Spinal cord (tissue), 10 donors: ENCODE measurements around the gene PCNT. TPM values are rescaled to one million over a fixed set of nuclear protein-coding genes. Genes with fewer than 3 reads are reported as not detected.
"Not testable (repeated sequence)": the region's sequence is repeated elsewhere in the genome, so short reads cannot be mapped to it uniquely, and the experiment has no call there.

ENCODE experiments used
- DNase-seq, 6 donors: peaks; one replicate each; pipeline versions ENCODE4 v3.0.0 to v3.0.0-alpha.2; 2013 to 2015; ENCODE audit warnings: low spot score in 6 of 6, low read depth in 4 of 6
- H3K27ac ChIP-seq: one replicate; pipeline ENCODE4 v1.5.1; 2013; ENCODE audit warnings: low read depth, low read length, control low read depth
- H3K27me3 ChIP-seq: one replicate; pipeline ENCODE4 v1.6.1; 2013; ENCODE audit warnings: low read length; ENCODE audit not compliant: control insufficient read depth, insufficient read depth
- H3K36me3 ChIP-seq: one replicate; pipeline ENCODE4 v1.6.1; 2013; ENCODE audit warnings: low read length; ENCODE audit not compliant: control insufficient read depth, insufficient read depth
- H3K4me1 ChIP-seq: one replicate; pipeline ENCODE4 v1.6.1; 2013; ENCODE audit warnings: low read length; ENCODE audit not compliant: control insufficient read depth, insufficient read depth
- H3K4me3 ChIP-seq: one replicate; pipeline ENCODE4 v1.5.1; 2013; ENCODE audit warnings: low read depth, low read length, control low read depth
- H3K9me3 ChIP-seq: one replicate; pipeline ENCODE4 v1.6.1; 2013; ENCODE audit warnings: low read length; ENCODE audit not compliant: control insufficient read depth, insufficient read depth
- WGBS: methylation state at CpG from one replicate; pipeline ENCODE4 v1.1.5; 2013; ENCODE audit warnings: missing lambda C conversion rate; ENCODE audit not compliant: insufficient coverage; 5-methylcytosine and 5-hydroxymethylcytosine counted together
- polyA plus RNA-seq, 2 donors: library from polyadenylated mRNA; unstranded; fragments of 120-200 nt; gene quantifications; one replicate each; pipeline ENCODE4 v1.2.1, GENCODE V29; 2013; ENCODE audit not compliant: insufficient read length in 2 of 2
- total RNA-seq, 2 donors: library from RNA; depleted of rRNA in 1 of 2; stranded (reverse); fragments of 120-200 nt in 1 of 2; fragments of >200 nt in 1 of 2; gene quantifications; one replicate each; pipeline versions ENCODE4 v1.2.3 to v1.2.4, GENCODE V29; 2013 to 2014
- donor health status: healthy.

PCNT gene
- total and polyA plus RNA-seq, 4 donors: 18.4 to 47.4 (median 29.9) TPM

- Histone ChIP-seq H3K27me3 (no peaks in the 10 kb centered on the region), H3K36me3 (peaks cover 89% of the 10 kb centered on the region), H3K9me3 (no peaks in the 10 kb centered on the region), H3K27ac (no peak overlapping the region), H3K4me1 (no peaks in the 10 kb centered on the region), H3K4me3 (no peak overlapping the region)
- no peak for DNase-seq
- WGBS: 90% methylated on average over 18 of the region's 22 CpGs
Measured at GRCh38 chr21:46426313-46427046, 102.5 kb downstream of the PCNT start.

GRCh38 chr21:46427516-46427915, 103.6 kb downstream of the PCNT start:
- peaks cover 89% of the 10 kb centered on the region for H3K36me3 ChIP-seq
- WGBS: 93% methylated on average over 13 of the region's 14 CpGs
- no peaks in the 10 kb centered on the region for H3K27me3 ChIP-seq
- H3K4me3 ChIP-seq: no peak overlapping the region
- DNase-seq: no peak
- no peak overlapping the region for H3K27ac ChIP-seq
- H3K9me3 ChIP-seq: no peaks in the 10 kb centered on the region
- H3K4me1 ChIP-seq: no peaks in the 10 kb centered on the region

GRCh38 chr21:46428286-46428685, 104.3 kb downstream of the PCNT start:
- Histone ChIP-seq H3K9me3 (no peaks in the 10 kb centered on the region), H3K36me3 (peaks cover 91% of the 10 kb centered on the region), H3K4me3 (no peak overlapping the region), H3K27ac (no peak overlapping the region), H3K4me1 (no peaks in the 10 kb centered on the region), H3K27me3 (no peaks in the 10 kb centered on the region)
- DNase-seq: no peak
- WGBS: 97% methylated on average over 23 of the region's 23 CpGs

GRCh38 chr21:46428987-46429710, 105.2 kb downstream of the PCNT start:
- Histone ChIP-seq H3K9me3 (no peaks in the 10 kb centered on the region), H3K4me3 (no peak overlapping the region), H3K36me3 (peaks cover 94% of the 10 kb centered on the region), H3K27ac (no peak overlapping the region), H3K4me1 (no peaks in the 10 kb centered on the region), H3K27me3 (no peaks in the 10 kb centered on the region)
- DNase-seq: no peak
- 95% methylated on average over 42 of the region's 44 CpGs for WGBS

GRCh38 chr21:46429754-46430681, 106.1 kb downstream of the PCNT start:
- H3K4me1 ChIP-seq: no peaks in the 10 kb centered on the region
- WGBS: 91% methylated on average over 27 of the region's 31 CpGs

GRCh38 chr21:46431448-46431847, 107.5 kb downstream of the PCNT start:
- H3K36me3 ChIP-seq: peaks cover 96% of the 10 kb centered on the region
- no peak overlapping the region for H3K27ac ChIP-seq
- H3K4me3 ChIP-seq: no peak overlapping the region

More at GRCh38 chr21:46429754-46430681, 106.1 kb downstream of the PCNT start:
- no peak for DNase-seq
- Histone ChIP-seq H3K36me3 (peaks cover 98% of the 10 kb centered on the region), H3K27ac (no peak overlapping the region), H3K27me3 (no peaks in the 10 kb centered on the region), H3K4me3 (no peak overlapping the region), H3K9me3 (no peaks in the 10 kb centered on the region)

GRCh38 chr21:46431884-46432488, 108.0 kb downstream of the PCNT start:
- H3K4me3 ChIP-seq: no peak overlapping the region
- peaks cover 96% of the 10 kb centered on the region for H3K36me3 ChIP-seq
- no peaks in the 10 kb centered on the region for H3K27me3 ChIP-seq
- no peaks in the 10 kb centered on the region for H3K4me1 ChIP-seq
- 87% methylated on average over 22 of the region's 22 CpGs for WGBS
- DNase-seq: no peak
- H3K9me3 ChIP-seq: no peaks in the 10 kb centered on the region
- no peak overlapping the region for H3K27ac ChIP-seq

More at GRCh38 chr21:46431448-46431847, 107.5 kb downstream of the PCNT start:
- H3K9me3 ChIP-seq: no peaks in the 10 kb centered on the region
- no peak for DNase-seq
- no peaks in the 10 kb centered on the region for H3K27me3 ChIP-seq
- WGBS: 97% methylated on average over 21 of the region's 21 CpGs
- no peaks in the 10 kb centered on the region for H3K4me1 ChIP-seq

- H3K36me3 ChIP-seq: peaks cover 95% of the 10 kb centered on the region
- H3K27me3 ChIP-seq, DNase-seq, H3K27ac ChIP-seq, H3K4me1 ChIP-seq, H3K9me3 ChIP-seq, H3K4me3 ChIP-seq: not testable (repeated sequence)
- 43% methylated on average over 2 of the region's 11 CpGs for WGBS
Measured at GRCh38 chr21:46433116-46433515, 109.2 kb downstream of the PCNT start.

- no peak for DNase-seq
- H3K27ac ChIP-seq: no peak overlapping the region
Measured at GRCh38 chr21:46434322-46434958, 110.5 kb downstream of the PCNT start.

More at GRCh38 chr21:46434322-46434958, 110.5 kb downstream of the PCNT start:
- Histone ChIP-seq H3K4me3 (no peak overlapping the region), H3K36me3 (peaks cover 95% of the 10 kb centered on the region), H3K27me3 (no peaks in the 10 kb centered on the region), H3K9me3 (no peaks in the 10 kb centered on the region), H3K4me1 (no peaks in the 10 kb centered on the region)
- 94% methylated on average over 23 of the region's 23 CpGs for WGBS
